Tibial artery (tissue), 4 donors: ENCODE measurements around the gene SCPEP1.

ENCODE experiments used
- DNase-seq, 2 donors: peaks; one replicate each; pipeline ENCODE4 v3.0.0-alpha.2; 2019
- H3K27ac ChIP-seq, 2 donors: fragments of 200-600 bp; sonication (generic) in 1 of 2; 1 replicate in 1 of 2; 2 replicates in 1 of 2; pipeline ENCODE4 v1.5.1; 2018 to 2019; ENCODE audit warnings: mild to moderate bottlenecking in 1 of 2
- H3K27me3 ChIP-seq, 2 donors: fragments of 200-600 bp; sonication (generic) in 1 of 2; one replicate each; pipeline versions ENCODE4 v1.5.1 to v1.6.0; 2016 to 2019
- H3K36me3 ChIP-seq, 3 donors: fragments of 200-600 bp; sonication (generic) in 2 of 3; one replicate each; pipeline ENCODE4 v1.5.1; 2016 to 2019; ENCODE audit warnings: mild to moderate bottlenecking in 2 of 3
- H3K4me1 ChIP-seq, 4 donors: fragments of 200-600 bp; sonication (generic) in 2 of 4; 1 replicate in 3 of 4; 2 replicates in 1 of 4; pipeline ENCODE4 v1.5.1; 2016 to 2019
- H3K4me3 ChIP-seq, 2 donors: fragments of 200-600 bp; sonication (generic) in 1 of 2; 1 replicate in 1 of 2; 2 replicates in 1 of 2; pipeline ENCODE4 v1.5.1; 2018 to 2019; ENCODE audit warnings: mild to moderate bottlenecking in 2 of 2
- H3K9me3 ChIP-seq, 3 donors: fragments of 200-600 bp; sonication (generic) in 1 of 3; one replicate each; pipeline ENCODE4 v1.5.1; 2016 to 2019
- intact Hi-C: fragments of 100-400 bp; cut with DNase I; formaldehyde crosslinking; loops from one replicate; pipeline ENCODE4 v1.15.0; 2023; ENCODE audit warnings: low total_unique reads
- TF ChIP-seq, protein P1 (sequence below), 2 experiments: fragments of 200-600 bp in 1 of 2; fragments of 450-650 bp in 1 of 2; IDR thresholded peaks; one replicate each; pipeline ENCODE4 v1.5.1; 2017 to 2019; ENCODE audit warnings: antibody characterized with exemption in 2 of 2, mild to moderate bottlenecking in 1 of 2, moderate library complexity in 1 of 2

Gene SCPEP1

DNA sequence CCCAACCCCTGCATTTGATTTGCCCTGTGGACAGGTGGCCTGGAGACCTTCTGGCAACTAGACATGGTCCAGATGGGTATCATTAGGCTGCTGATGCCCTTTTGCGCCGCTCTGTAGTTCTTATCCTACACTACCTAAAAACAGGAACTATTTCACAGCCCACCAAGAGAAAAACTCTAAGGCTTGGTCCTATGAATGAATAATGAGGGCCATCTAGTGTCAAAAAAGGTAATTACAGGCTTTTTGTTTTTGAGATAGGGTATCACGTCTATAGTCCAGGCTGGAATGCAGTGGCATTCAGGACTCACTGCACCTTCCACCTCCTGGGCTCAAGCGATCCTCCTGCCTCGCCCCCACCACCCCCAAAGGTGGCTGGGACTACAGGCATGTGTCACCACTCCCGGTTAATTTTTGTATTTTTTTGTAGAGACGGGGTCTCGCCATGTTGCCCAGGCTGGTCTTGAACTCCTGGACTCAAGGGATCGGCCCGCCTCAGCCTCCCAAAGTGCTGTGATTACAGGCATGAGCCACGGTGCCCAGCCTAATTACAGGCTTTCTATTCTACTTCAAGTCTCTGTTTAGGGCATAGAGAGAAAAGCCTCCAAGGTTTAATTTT, 38.0 kb upstream of the SCPEP1 start:
- Histone ChIP-seq H3K4me3 (no peak overlapping the region), H3K27ac (no peak overlapping the region), H3K9me3 (no peaks in the 10 kb centered on the region), H3K36me3 (peaks cover 56 to 98% (median 79%) of the 10 kb centered on the region in 3 donors), H3K4me1 (no peaks in the 10 kb centered on the region), H3K27me3 (no peaks in the 10 kb centered on the region)
- no peak for DNase-seq
- intact Hi-C loops = loop anchor here (5.0 kb wide), 2 partner anchors 48 to 118 kb away; no protein-coding TSS in a partner anchor
- TF ChIP-seq, protein P1, sequence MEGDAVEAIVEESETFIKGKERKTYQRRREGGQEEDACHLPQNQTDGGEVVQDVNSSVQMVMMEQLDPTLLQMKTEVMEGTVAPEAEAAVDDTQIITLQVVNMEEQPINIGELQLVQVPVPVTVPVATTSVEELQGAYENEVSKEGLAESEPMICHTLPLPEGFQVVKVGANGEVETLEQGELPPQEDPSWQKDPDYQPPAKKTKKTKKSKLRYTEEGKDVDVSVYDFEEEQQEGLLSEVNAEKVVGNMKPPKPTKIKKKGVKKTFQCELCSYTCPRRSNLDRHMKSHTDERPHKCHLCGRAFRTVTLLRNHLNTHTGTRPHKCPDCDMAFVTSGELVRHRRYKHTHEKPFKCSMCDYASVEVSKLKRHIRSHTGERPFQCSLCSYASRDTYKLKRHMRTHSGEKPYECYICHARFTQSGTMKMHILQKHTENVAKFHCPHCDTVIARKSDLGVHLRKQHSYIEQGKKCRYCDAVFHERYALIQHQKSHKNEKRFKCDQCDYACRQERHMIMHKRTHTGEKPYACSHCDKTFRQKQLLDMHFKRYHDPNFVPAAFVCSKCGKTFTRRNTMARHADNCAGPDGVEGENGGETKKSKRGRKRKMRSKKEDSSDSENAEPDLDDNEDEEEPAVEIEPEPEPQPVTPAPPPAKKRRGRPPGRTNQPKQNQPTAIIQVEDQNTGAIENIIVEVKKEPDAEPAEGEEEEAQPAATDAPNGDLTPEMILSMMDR (IDR thresholded peaks at IDR 0.05) = peak; percentile 65 to 75

GRCh38 chr17:56943505-56944125, 34.3 kb upstream of the SCPEP1 start:
- Histone ChIP-seq H3K36me3 (peaks cover 55 to 96% (median 66%) of the 10 kb centered on the region in 3 donors), H3K27ac (no peak overlapping the region), H3K9me3 (no peaks in the 10 kb centered on the region), H3K27me3 (no peaks in the 10 kb centered on the region), H3K4me3 (no peak overlapping the region), H3K4me1 (no peaks in the 10 kb centered on the region)
- intact Hi-C loops = loop anchor here (5.0 kb wide), 1 partner anchor 51 kb away; no protein-coding TSS in a partner anchor
- no peak for DNase-seq
- TF ChIP-seq, protein P1 (IDR thresholded peaks at IDR 0.05) = no peak

DNA sequence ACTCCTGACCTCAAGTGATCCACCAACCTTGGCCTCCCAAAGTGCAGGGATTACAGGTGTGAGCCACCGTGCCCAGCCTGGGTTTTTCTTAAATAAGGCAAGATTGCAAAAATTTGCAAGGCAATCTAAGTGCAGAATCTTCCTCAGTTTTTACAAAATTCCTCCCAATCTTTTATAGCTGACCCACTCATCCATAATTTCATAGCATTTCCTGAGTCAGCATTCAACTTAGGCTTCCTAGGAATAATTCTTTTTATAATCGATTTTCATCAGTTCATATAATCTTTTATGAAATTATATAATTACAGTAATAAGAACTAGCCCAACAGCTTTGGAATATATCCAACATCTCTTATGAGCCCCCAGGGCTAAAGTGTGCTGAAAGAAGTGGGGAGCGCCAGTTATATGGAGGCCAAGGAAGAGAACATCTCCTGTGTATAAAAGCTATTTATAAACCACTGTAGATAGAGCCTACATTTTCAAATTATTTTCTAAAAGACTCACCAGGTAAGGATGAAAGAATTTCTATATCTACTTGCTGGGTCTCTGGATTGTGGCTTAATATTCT, 31.9 kb upstream of the SCPEP1 start:
- no peaks in the 10 kb centered on the region for H3K27me3 ChIP-seq
- intact Hi-C loops = no loop called here
- no peaks in the 10 kb centered on the region for H3K4me1 ChIP-seq
- DNase-seq = no peak
- no peak overlapping the region for H3K4me3 ChIP-seq
- H3K36me3 ChIP-seq = peaks cover 58 to 93% (median 68%) of the 10 kb centered on the region in 3 donors
- H3K27ac ChIP-seq = no peak overlapping the region
- TF ChIP-seq, protein P1 (IDR thresholded peaks at IDR 0.05) = no peak
- H3K9me3 ChIP-seq = no peaks in the 10 kb centered on the region

GRCh38 chr17:56947741-56948140, 30.2 kb upstream of the SCPEP1 start:
- Histone ChIP-seq H3K36me3 (peaks cover 45 to 75% (median 52%) of the 10 kb centered on the region in 3 donors), H3K9me3 (no peaks in the 10 kb centered on the region), H3K27me3 (no peaks in the 10 kb centered on the region), H3K27ac (no peak overlapping the region), H3K4me1 (no peaks in the 10 kb centered on the region), H3K4me3 (no peak overlapping the region)
- TF ChIP-seq, protein P1 (IDR thresholded peaks at IDR 0.05) = no peak
- intact Hi-C loops = no loop called here
- no peak for DNase-seq

- Histone ChIP-seq H3K27ac (no peak overlapping the region), H3K27me3 (no peaks in the 10 kb centered on the region), H3K9me3 (no peaks in the 10 kb centered on the region), H3K4me1 (no peaks in the 10 kb centered on the region), H3K36me3 (peaks cover 37 to 68% (median 46%) of the 10 kb centered on the region in 3 donors), H3K4me3 (no peak overlapping the region)
- TF ChIP-seq, protein P1 (IDR thresholded peaks at IDR 0.05) = no peak
- intact Hi-C loops = no loop called here
- DNase-seq = no peak
Measured at GRCh38 chr17:56948491-56948890, 29.4 kb upstream of the SCPEP1 start.
